GM23248 (cell line): Measurements from ENCODE around the gene MGAT3. TPM values are rescaled to one million over a fixed set of nuclear protein-coding genes. Genes with fewer than 3 reads are reported as not detected.

ENCODE experiments used
- DNase-seq: peaks from one replicate; pipeline ENCODE4 v3.0.0-alpha.2; 2015
- H2AFZ ChIP-seq: fragments of 200-600 bp; sonication (generic); 2 replicates; pipeline ENCODE4 v1.6.1; 2016; ENCODE audit warnings: antibody characterized with exemption
- H3F3A ChIP-seq: fragments of 200-600 bp; sonication (generic); 2 replicates; pipeline ENCODE4 v1.6.1; 2016; ENCODE audit warnings: mild to moderate bottlenecking, antibody characterized with exemption, mixed run types; ENCODE audit not compliant: insufficient read depth
- H3K27ac ChIP-seq: fragments of 200-600 bp; sonication (generic); 2 replicates; pipeline ENCODE4 v1.5.1; 2016; ENCODE audit warnings: mild to moderate bottlenecking
- H3K27me3 ChIP-seq: fragments of 200-600 bp; sonication (generic); replicated peaks from 2 replicates; pipeline ENCODE4 v1.6.1; 2016; ENCODE audit warnings: mild to moderate bottlenecking; ENCODE audit not compliant: insufficient read depth
- H3K36me3 ChIP-seq: fragments of 200-600 bp; sonication (generic); 2 replicates; pipeline ENCODE4 v1.6.1; 2016; ENCODE audit warnings: low read depth, mild to moderate bottlenecking
- H3K4me1 ChIP-seq: fragments of 200-600 bp; sonication (generic); 2 replicates; pipeline ENCODE4 v1.6.1; 2016; ENCODE audit warnings: mild to moderate bottlenecking; ENCODE audit not compliant: insufficient read depth
- H3K4me2 ChIP-seq: fragments of 200-600 bp; sonication (generic); one replicate; pipeline ENCODE4 v1.6.1; 2016; ENCODE audit warnings: mild to moderate bottlenecking; ENCODE audit not compliant: unreplicated experiment
- H3K4me3 ChIP-seq: fragments of 200-600 bp; sonication (generic); 2 replicates; pipeline ENCODE4 v1.5.1; 2016; ENCODE audit warnings: mild to moderate bottlenecking
- H3K79me2 ChIP-seq: fragments of 200-600 bp; sonication (generic); 2 replicates; pipeline ENCODE4 v1.6.1; 2016; ENCODE audit warnings: mild to moderate bottlenecking; ENCODE audit not compliant: insufficient read depth
- H3K9ac ChIP-seq: fragments of 200-600 bp; sonication (generic); 2 replicates; pipeline ENCODE4 v1.6.1; 2016; ENCODE audit warnings: mild to moderate bottlenecking
- H3K9me2 ChIP-seq: fragments of 200-600 bp; sonication (generic); 2 replicates; pipeline ENCODE4 v1.6.1; 2016; ENCODE audit warnings: mixed run types, mild to moderate bottlenecking, moderate library complexity; ENCODE audit not compliant: insufficient read depth
- H3K9me3 ChIP-seq: fragments of 200-600 bp; sonication (generic); one replicate; pipeline ENCODE4 v1.6.1; 2017; ENCODE audit warnings: low read depth
- H4K20me1 ChIP-seq: fragments of 200-600 bp; sonication (generic); 2 replicates; pipeline ENCODE4 v1.6.0; 2016; ENCODE audit not compliant: insufficient read depth
- EZH2 ChIP-seq: fragments of 200-600 bp; sonication (generic); IDR thresholded peaks from 2 replicates; pipeline ENCODE4 v1.6.1; 2018; ENCODE audit warnings: antibody characterized with exemption, mild to moderate bottlenecking; ENCODE audit not compliant: insufficient read depth, poor library complexity, severe bottlenecking
- EZH2phosphoT487 ChIP-seq: fragments of 200-600 bp; sonication (generic); IDR thresholded peaks from 2 replicates; pipeline ENCODE4 v1.6.1; 2018; ENCODE audit warnings: antibody characterized with exemption, moderate library complexity, mild to moderate bottlenecking, low read depth; ENCODE audit not compliant: insufficient read depth
- WGBS, 2 experiments: methylation state at CpG; one replicate each; pipeline ENCODE4 v1.1.6; 2015 to 2017; ENCODE audit warnings: low lambda C conversion rate in 2 of 2, low coverage in 1 of 2; ENCODE audit errors: missing lambda C conversion rate in 2 of 2; 5-methylcytosine and 5-hydroxymethylcytosine counted together
- in situ Hi-C: fragments of 300-500 bp; cut with MboI; formaldehyde crosslinking; loops from 2 replicates; pipeline ENCODE4 v1.15.0; 2020
- polyA plus RNA-seq: library from polyadenylated mRNA; unstranded; fragments of >200 nt; fragmentation: Nextera tagmentation; extraction: Ambion mirVana; gene quantifications from 2 replicates; pipeline ENCODE4 v1.2.1, GENCODE V29; 2016
- total RNA-seq: library from RNA; depleted of rRNA; stranded (reverse); fragments of >200 nt; shearing (Covaris generic); gene quantifications from 2 replicates; pipeline ENCODE4 v1.2.3, GENCODE V29; 2014

MGAT3 gene
- total and polyA plus RNA-seq, 2 experiments from 2014 or later, result not detected

GRCh38 chr22:39534092-39534506 lies 77.3 kb downstream of the MGAT3 start:
- no peaks in the 10 kb centered on the region for H4K20me1 ChIP-seq
- H3K4me1 ChIP-seq, result peaks cover 15% of the 10 kb centered on the region
- DNase-seq, result no peak
- H3K27ac ChIP-seq, result no peak overlapping the region
- H3K9me2 ChIP-seq, result no peaks in the 10 kb centered on the region
- H3F3A ChIP-seq, result peaks cover 8% of the 10 kb centered on the region; the same call in 1 of the 2 replicates
- TF ChIP-seq EZH2 (no peak), EZH2phosphoT487 (no peak)
- H3K9ac ChIP-seq, result peak overlapping the region; percentile 17; the same call in 1 of the 2 replicates
- H2AFZ ChIP-seq, result peak overlapping the region; percentile 87
- H3K36me3 ChIP-seq, result 0 out of 2 replicates have a peak, but pooled peaks cover 3% of the 10 kb centered on the region
- peaks cover 32% of the 10 kb centered on the region for H3K79me2 ChIP-seq
- no peak overlapping the region for H3K4me3 ChIP-seq
- no peaks in the 10 kb centered on the region for H3K27me3 ChIP-seq
- peak overlapping the region; percentile 26 for H3K4me2 ChIP-seq
- in situ Hi-C loops, result no loop called here
- H3K9me3 ChIP-seq, result no peaks in the 10 kb centered on the region
- 79% methylated on average over 10 to 12 of the region's 12 CpGs for WGBS, 2 experiments

GRCh38 chr22:39534591-39535356 lies 78.0 kb downstream of the MGAT3 start:
- Histone ChIP-seq H3K4me2 (peak overlapping the region; percentile 26), H2AFZ (peak overlapping the region; percentile 87), H3K27ac (no peak overlapping the region), H3K4me1 (peaks cover 15% of the 10 kb centered on the region), H3K27me3 (no peaks in the 10 kb centered on the region), H3K9me3 (no peaks in the 10 kb centered on the region), H3K9me2 (no peaks in the 10 kb centered on the region), H3K36me3 (0 out of 2 replicates have a peak, but pooled peaks cover 3% of the 10 kb centered on the region), H3K9ac (peak overlapping the region; percentile 17; the same call in 1 of the 2 replicates), H3K79me2 (peaks cover 26% of the 10 kb centered on the region), H3F3A (peaks cover 8% of the 10 kb centered on the region; the same call in 1 of the 2 replicates), H3K4me3 (0 out of 2 replicates have a peak overlapping the region, but pooled peaks have one; percentile 31), H4K20me1 (no peaks in the 10 kb centered on the region)
- DNase-seq, result peak; percentile 79
- WGBS, 2 experiments, result 7 to 9% methylated on average over 22 to 27 of the region's 41 CpGs
- no peak for TF ChIP-seq EZH2
- no peak for TF ChIP-seq EZH2phosphoT487
- in situ Hi-C loops, result loop anchor here (5.0 kb wide), 1 partner anchor 488 kb away; no protein-coding TSS in a partner anchor

GRCh38 chr22:39535357-39535725 lies 78.5 kb downstream of the MGAT3 start:
- H3K36me3 ChIP-seq, result no peaks in the 10 kb centered on the region
- H3K4me3 ChIP-seq, result no peak overlapping the region
- H3K27me3 ChIP-seq, result no peaks in the 10 kb centered on the region
- no peak overlapping the region for H2AFZ ChIP-seq
- no peaks in the 10 kb centered on the region for H3K9me3 ChIP-seq
- no peak for TF ChIP-seq EZH2
- TF ChIP-seq EZH2phosphoT487, result no peak
- peaks cover 8% of the 10 kb centered on the region; the same call in 1 of the 2 replicates for H3F3A ChIP-seq
- no peaks in the 10 kb centered on the region for H3K9me2 ChIP-seq
- in situ Hi-C loops, result loop anchor here (5.0 kb wide), 1 partner anchor 487 kb away; no protein-coding TSS in a partner anchor
- DNase-seq, result no peak
- H3K4me1 ChIP-seq, result peaks cover 14% of the 10 kb centered on the region
- no peak overlapping the region for H3K9ac ChIP-seq
- no peaks in the 10 kb centered on the region for H4K20me1 ChIP-seq
- H3K79me2 ChIP-seq, result peaks cover 21% of the 10 kb centered on the region
- no peak overlapping the region for H3K27ac ChIP-seq
- H3K4me2 ChIP-seq, result no peak overlapping the region
- 19 to 23% methylated on average over 10 to 13 of the region's 13 CpGs for WGBS, 2 experiments

- no peak overlapping the region for H3K9ac ChIP-seq
- no peak overlapping the region for H3K27ac ChIP-seq
- H3K4me3 ChIP-seq, result no peak overlapping the region
- TF ChIP-seq EZH2phosphoT487, result no peak
- no peak for TF ChIP-seq EZH2
- H3K9me2 ChIP-seq, result no peaks in the 10 kb centered on the region
- in situ Hi-C loops, result loop anchor here (5.0 kb wide), 1 partner anchor 486 kb away; no protein-coding TSS in a partner anchor
- H3K79me2 ChIP-seq, result peaks cover 15% of the 10 kb centered on the region
- peaks cover 8% of the 10 kb centered on the region; the same call in 1 of the 2 replicates for H3F3A ChIP-seq
- DNase-seq, result no peak
- H3K4me1 ChIP-seq, result peaks cover 8% of the 10 kb centered on the region
- no peaks in the 10 kb centered on the region for H3K36me3 ChIP-seq
- 75 to 77% methylated on average over 15 of the region's 15 CpGs for WGBS, 2 experiments
- H3K9me3 ChIP-seq, result no peaks in the 10 kb centered on the region
- H3K27me3 ChIP-seq, result peaks cover 6% of the 10 kb centered on the region; the same call in 1 of the 2 replicates
- H4K20me1 ChIP-seq, result no peaks in the 10 kb centered on the region
- H2AFZ ChIP-seq, result no peak overlapping the region
- H3K4me2 ChIP-seq, result no peak overlapping the region
Observed at GRCh38 chr22:39535831-39536449, 79.1 kb downstream of the MGAT3 start.
